ENCODE measurements around the gene PRTFDC1.

The PRTFDC1 gene

DNA sequence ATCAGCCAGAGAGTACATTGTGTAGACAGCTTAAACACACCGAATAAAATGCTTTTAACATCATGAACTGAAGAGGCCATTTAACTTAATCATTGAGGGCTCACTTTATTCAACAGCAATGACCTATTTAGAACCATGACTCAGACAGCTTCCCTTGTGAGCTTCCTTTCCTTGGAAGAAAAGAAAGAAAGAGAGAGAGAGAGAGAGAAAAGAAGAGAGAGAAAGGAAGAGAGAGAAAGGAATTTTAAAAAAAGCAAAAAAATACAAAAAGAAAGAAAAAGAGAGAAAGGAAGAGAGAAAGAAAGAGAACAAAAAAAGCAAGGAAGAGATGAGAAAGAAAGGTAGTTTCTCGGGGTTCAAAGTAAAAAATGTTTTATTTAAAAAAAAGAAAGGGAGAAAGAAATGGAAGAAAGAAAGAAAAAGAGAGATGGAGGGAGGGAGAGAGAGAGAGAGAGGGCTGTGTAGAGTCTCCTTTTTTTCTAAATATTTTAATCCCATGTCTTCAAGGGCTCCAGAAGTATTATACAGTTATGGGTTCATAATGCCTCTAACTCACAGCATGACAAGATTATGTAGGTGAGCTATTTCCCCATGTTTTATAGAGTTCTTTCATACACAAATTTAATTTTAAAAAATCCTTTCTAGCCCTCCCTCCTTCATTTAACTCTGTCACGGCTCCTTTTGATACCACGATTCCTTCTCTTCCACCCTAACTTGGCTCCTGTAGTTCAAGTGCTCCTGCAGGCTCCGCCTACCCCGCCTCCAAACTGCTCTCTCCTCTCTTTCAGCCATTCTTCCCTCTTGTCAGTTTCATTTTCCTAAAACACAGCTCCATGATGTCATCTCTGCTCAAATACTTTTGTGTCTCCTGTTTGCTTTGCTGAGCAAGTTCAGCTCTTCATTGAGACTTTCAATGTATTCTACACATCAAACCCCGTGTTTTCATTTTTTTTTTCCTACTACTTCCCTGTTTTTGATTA lies 85.5 kb downstream of the PRTFDC1 start:
- TF ChIP-seq GATA3 (IDR thresholded peaks at IDR 0.05; ENCODE audit: low read depth, low read length) (no peak), GATA2 (IDR thresholded peaks at IDR 0.05; ENCODE audit: low read depth, low read length) (no peak)

DNA sequence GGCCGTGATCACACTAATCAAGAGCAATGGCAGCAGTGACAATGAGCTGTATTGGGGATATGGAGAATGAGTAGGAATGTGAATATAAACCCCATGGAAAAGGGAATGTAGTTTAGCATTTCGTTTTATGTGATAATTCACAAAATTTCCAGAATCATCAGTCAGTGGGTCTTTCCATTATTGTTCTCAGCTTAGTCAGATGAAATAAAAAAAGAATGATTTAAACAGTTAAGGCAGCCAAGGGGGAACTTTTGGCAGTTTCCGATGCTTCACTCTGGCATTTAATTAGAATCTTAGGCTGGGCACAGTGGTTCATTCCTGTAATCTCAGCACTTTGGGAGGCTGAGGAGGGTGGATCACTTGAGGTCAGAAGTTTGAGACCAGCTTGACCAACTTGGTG lies 86.6 kb downstream of the PRTFDC1 start:
- TF ChIP-seq GATA2 (IDR thresholded peaks at IDR 0.05; ENCODE audit: low read depth, low read length): no peak

GRCh38 chr10:24862589-24862988 lies 89.8 kb downstream of the PRTFDC1 start:
- no peak for TF ChIP-seq GATA3 (IDR thresholded peaks at IDR 0.05; ENCODE audit: low read depth, low read length)
- TF ChIP-seq GATA2 (IDR thresholded peaks at IDR 0.05; ENCODE audit: low read depth, low read length): no peak

DNA sequence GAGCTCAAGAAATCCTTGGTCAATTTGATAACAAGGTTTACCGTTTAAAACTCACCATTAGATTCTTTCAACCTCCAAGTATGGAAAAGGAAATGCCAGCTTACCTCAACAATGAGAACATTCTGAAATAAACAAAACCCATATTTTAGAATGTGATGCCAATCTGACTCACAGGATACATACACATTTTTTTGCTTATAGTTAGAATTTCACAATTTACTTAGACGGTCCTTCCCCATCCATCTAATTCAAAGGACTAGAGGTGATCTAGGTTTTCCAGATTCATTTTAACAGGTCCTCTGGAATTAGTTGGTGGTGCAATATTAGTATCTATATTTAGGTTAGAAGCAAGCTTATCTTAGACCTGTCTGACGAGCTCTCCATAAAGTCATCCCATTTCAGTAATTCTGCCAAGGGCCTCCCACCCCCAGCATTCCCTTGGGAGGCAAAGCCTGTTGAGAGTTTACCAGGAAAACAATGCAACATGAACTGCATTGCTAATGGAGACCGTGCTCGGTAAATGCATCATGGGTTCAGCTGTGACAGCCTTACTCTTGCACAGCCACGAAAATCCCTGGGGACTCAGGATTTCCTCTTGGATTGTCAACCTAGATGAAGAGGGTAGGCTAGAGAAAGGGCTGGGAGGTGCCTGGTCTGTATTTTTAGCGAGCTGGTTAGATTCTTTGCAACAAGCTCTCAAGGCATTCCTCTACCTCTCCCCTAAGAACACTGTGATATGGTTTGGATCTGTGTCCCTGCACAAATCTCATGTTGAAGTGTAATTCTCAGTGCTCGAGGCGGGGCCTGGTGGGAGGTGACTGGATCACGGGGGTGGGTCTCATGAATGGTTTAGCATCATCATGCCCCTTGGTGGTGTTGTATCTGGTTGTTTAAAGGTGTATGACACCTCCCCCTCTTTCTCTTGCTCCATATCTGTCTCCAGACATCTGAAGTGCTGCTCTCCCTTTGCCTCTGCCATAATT lies 93.8 kb downstream of the PRTFDC1 start:
- TF ChIP-seq GATA2 (IDR thresholded peaks at IDR 0.05; ENCODE audit: low read depth, low read length): no peak
- no peak for TF ChIP-seq GATA3 (IDR thresholded peaks at IDR 0.05; ENCODE audit: low read depth, low read length)

DNA sequence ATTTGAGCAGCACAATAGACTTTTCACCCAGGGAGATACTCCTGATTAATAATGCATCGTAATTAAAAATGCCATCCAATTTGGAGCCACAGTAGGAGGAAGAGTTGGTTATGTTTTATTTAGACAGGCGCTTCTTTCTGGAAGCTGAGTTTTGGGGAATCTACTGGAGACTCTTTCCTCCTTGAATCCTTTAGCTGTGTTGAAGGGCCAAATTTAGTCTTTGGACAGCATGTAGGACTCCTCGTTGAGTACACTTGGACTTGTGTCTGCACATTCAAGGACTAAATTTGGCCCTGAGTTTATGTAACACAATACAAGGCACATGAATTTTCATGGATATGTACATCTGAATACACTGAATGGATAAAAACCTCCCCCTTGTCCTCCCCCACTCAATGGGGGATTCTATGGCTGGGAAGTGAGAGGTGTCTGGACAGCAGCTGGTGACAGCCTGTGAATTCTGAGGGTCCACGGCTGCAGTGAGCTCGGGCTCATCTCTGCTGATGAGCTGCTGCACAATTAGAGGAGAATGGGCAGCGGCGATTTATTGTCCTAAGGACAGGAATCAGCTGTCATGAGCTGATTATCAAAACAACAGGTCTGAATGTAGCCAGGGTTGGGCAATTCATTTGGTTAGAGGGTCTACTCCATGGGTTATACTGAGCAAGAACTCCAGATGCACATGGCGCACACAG lies 95.2 kb downstream of the PRTFDC1 start:
- TF ChIP-seq GATA3 (IDR thresholded peaks at IDR 0.05; ENCODE audit: low read depth, low read length): no peak
- TF ChIP-seq GATA2 (IDR thresholded peaks at IDR 0.05; ENCODE audit: low read depth, low read length): no peak

GRCh38 chr10:24854256-24854655 lies 98.2 kb downstream of the PRTFDC1 start:
- TF ChIP-seq GATA2 (IDR thresholded peaks at IDR 0.05; ENCODE audit: low read depth, low read length) (no peak), GATA3 (IDR thresholded peaks at IDR 0.05; ENCODE audit: low read depth, low read length) (no peak)

DNA sequence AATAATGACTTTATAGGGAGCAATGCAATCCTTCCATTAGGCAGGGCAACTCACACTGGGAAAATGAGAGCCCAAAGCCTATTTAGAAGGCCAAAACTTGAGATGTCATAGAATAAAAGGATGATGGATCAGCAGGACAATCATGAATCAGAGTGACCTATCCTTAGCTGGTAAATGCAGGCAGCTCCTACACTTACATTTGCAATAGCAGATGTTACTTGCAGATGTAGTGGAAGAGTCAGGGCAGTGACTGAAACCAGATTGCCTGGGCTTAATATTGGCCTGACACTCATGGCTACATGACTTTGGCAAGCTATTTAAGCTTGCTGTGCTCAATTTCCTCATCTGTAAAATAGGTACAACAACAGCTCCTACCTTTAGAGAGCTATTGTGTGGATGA lies 98.7 kb downstream of the PRTFDC1 start:
- TF ChIP-seq GATA2 (IDR thresholded peaks at IDR 0.05; ENCODE audit: low read depth, low read length) (no peak), GATA3 (IDR thresholded peaks at IDR 0.05; ENCODE audit: low read depth, low read length) (no peak)

- no peak for TF ChIP-seq GATA3 (IDR thresholded peaks at IDR 0.05; ENCODE audit: low read depth, low read length)
- no peak for TF ChIP-seq GATA2 (IDR thresholded peaks at IDR 0.05; ENCODE audit: low read depth, low read length)
Observed at GRCh38 chr10:24851629-24852028, 100.8 kb downstream of the PRTFDC1 start.

- TF ChIP-seq GATA3 (IDR thresholded peaks at IDR 0.05; ENCODE audit: low read depth, low read length) (no peak), GATA2 (IDR thresholded peaks at IDR 0.05; ENCODE audit: low read depth, low read length) (no peak)
Observed at GRCh38 chr10:24850727-24851296, 101.6 kb downstream of the PRTFDC1 start.

DNA sequence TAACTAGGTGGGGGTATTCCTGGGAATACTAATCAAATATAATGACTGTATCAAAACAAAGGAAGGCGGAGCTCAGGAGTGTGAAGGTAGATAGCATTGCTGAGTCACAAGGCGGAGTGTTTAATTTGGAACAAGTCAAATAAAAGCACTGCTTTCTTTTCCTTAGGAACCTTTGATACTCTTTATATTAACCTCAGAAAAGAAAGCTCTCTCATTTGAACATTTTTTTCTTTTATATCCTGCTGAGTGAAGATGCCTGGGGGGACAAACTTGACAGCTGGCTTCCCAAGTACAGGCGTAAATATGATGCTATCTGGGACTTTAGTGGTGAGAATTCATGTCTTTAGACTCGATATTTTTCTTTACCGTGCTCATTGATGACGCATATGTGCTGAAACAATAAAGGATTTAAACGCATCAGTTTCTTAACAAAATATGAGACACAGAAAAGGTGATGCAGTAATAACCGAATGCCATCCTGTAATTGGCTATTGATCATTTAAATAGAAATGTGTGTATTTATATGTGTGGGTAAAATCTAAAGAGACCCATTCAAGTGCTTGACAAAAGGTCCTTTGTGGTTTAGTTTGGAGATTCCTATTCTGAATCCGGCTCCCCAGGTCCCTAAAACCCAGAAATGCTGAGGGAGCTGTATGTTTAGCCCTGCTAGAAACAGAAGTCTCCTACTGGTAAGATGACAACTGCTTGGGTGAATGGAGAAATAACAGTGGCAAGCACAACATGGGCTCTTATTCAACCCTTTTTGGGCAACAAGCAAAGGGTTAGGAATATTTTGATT lies 102.7 kb downstream of the PRTFDC1 start:
- TF ChIP-seq GATA3 (IDR thresholded peaks at IDR 0.05; ENCODE audit: low read depth, low read length) (no peak), GATA2 (IDR thresholded peaks at IDR 0.05; ENCODE audit: low read depth, low read length) (no peak)

DNA sequence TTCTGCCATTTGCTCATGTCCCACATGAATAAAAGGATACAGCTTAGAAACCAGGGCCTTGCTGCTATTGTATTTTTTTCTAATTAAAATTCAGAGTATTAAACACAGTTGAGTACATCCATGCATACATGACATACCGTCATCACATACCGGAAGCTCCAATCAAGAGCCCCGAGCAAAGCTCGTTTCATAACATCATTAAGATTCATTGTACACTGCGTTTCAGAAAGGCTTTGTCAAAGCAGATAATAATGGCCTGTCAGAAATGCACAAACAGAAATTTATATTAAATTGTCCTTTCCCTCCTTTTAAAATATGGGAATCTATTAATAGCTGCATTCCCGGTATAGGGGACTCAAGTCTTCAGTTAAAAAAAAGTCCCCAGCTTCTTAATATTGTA lies 103.4 kb downstream of the PRTFDC1 start:
- TF ChIP-seq GATA2 (IDR thresholded peaks at IDR 0.05; ENCODE audit: low read depth, low read length): no peak
- TF ChIP-seq GATA3 (IDR thresholded peaks at IDR 0.05; ENCODE audit: low read depth, low read length): no peak

- TF ChIP-seq GATA3 (IDR thresholded peaks at IDR 0.05; ENCODE audit: low read depth, low read length) (no peak), GATA2 (IDR thresholded peaks at IDR 0.05; ENCODE audit: low read depth, low read length) (no peak)
Observed at GRCh38 chr10:24848195-24848594, 104.2 kb downstream of the PRTFDC1 start.

Data from SH-SY5Y (cell line).